Activated T-cell treated with anti-CD3 and anti-CD28 coated beads, Interleukin-2, amount 50 U/mL, for 24 hours (primary cell): Measurements from ENCODE around the gene ARHGAP35.
"Not testable (repeated sequence)": the region's sequence is repeated elsewhere in the genome, so short reads cannot be mapped to it uniquely, and the experiment has no call there.

Source experiments
- DNase-seq: peaks from one replicate; pipeline ENCODE4 v3.0.0-alpha.2; 2020
- H3K27ac Mint-ChIP-seq: 2 replicates; pipeline ENCODE4 v1.8.0; 2020; ENCODE audit warnings: mild to moderate bottlenecking, mixed read lengths
- H3K27me3 Mint-ChIP-seq: 2 replicates; pipeline ENCODE4 v1.8.0; 2020; ENCODE audit warnings: mixed read lengths
- H3K36me3 Mint-ChIP-seq: 2 replicates; pipeline ENCODE4 v1.8.0; 2020; ENCODE audit warnings: low read depth, mixed read lengths
- H3K4me1 Mint-ChIP-seq: 2 replicates; pipeline ENCODE4 v1.8.0; 2020; ENCODE audit warnings: low read depth, mixed read lengths
- H3K4me3 Mint-ChIP-seq: 2 replicates; pipeline ENCODE4 v1.8.0; 2020; ENCODE audit warnings: mild to moderate bottlenecking, moderate library complexity, mixed read lengths
- H3K9me3 Mint-ChIP-seq: 2 replicates; pipeline ENCODE4 v1.8.0; 2020; ENCODE audit warnings: mixed read lengths

Gene ARHGAP35

DNA sequence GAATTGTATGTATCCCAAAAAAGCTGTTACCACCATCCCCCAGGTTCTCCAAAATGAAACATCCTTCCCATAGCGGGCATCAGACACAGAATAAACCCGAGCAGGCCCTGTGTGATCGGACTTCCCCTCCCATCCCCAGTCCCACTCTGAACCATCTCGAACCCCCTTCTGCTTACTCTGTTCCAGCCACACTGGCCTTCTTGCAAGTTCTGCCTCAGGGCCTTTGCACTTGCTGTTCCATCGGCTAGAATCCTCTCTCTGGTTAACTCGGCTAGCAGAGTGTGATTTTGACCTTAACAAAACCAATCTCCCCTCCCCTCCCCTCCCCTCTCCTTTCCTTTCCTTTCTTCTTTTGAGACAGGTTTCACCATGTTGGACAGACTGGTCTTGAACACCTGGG lies 25.8 kb upstream of the ARHGAP35 start:
- H3K27me3 Mint-ChIP-seq, result no peaks in the 10 kb centered on the region
- no peaks in the 10 kb centered on the region for H3K9me3 Mint-ChIP-seq
- no peak for DNase-seq

DNA sequence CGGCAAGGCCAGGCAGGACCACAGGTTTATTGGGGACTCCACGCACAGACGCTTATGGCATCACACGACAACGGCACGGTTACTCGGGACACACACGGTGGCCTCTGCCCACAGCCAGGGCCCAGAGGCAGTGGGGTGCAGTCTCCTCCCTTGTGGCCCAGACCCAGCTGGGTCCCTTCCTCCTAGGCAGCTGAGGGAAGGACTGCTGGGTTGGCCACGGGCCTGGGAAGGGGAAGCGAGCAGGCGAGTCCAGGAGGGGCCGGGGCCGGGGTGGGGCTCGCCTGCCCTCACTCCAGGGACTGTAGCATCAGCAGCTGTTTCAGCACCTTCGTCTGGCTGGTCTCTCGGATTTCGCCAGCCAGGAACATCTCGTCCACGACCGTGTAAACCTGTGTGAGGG lies 22.6 kb upstream of the ARHGAP35 start:
- peaks cover 59% of the 10 kb centered on the region for H3K36me3 Mint-ChIP-seq
- H3K9me3 Mint-ChIP-seq, result no peaks in the 10 kb centered on the region
- H3K4me3 Mint-ChIP-seq, result no peak overlapping the region
- no peaks in the 10 kb centered on the region for H3K27me3 Mint-ChIP-seq
- H3K4me1 Mint-ChIP-seq, result peaks cover 3% of the 10 kb centered on the region
- no peak for DNase-seq
- H3K27ac Mint-ChIP-seq, result no peak overlapping the region

More for the DNA sequence above, 25.8 kb upstream of the ARHGAP35 start:
- H3K36me3 Mint-ChIP-seq, result peaks cover 30% of the 10 kb centered on the region
- H3K4me1 Mint-ChIP-seq, result no peaks in the 10 kb centered on the region
- no peak overlapping the region for H3K27ac Mint-ChIP-seq
- H3K4me3 Mint-ChIP-seq, result no peak overlapping the region

DNA sequence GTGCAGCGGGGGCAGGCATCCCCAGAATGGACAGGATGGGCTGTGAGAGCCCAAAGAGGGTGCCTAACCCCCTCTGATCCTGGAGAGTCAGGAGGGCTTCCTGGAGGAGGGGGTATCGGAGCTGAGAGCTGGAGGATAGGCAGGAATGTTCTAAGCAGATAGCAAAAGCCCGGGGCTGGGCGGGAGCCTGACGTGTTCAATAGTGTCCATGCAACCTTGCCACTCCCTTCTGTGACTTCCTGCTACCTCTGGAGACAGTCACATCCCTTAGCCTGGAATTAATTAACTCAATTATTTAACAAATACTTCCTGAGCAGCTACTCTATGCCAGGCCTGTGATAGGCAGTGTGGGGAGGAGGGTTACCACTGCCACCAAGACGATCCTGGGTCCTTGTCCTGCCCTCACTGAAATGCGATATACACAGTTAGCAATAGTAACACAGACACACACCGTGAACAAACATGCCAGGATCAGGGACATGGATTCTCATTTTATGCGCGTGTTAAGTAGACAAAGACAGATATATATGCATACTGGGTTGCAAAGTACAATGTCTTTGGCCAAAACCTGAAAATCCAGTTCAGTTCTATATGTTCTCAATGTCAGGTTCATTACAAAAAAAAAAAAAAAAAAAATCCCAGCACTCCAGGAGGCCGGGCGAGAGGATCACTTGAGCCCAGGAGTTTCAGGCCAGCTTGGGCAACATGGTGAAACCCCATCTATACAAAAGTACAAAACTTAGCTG lies 20.9 kb upstream of the ARHGAP35 start:
- peaks cover 73% of the 10 kb centered on the region for H3K36me3 Mint-ChIP-seq
- DNase-seq, result no peak
- no peaks in the 10 kb centered on the region for H3K9me3 Mint-ChIP-seq
- H3K4me1 Mint-ChIP-seq, result peaks cover 3% of the 10 kb centered on the region
- no peak overlapping the region for H3K27ac Mint-ChIP-seq
- no peaks in the 10 kb centered on the region for H3K27me3 Mint-ChIP-seq
- no peak overlapping the region for H3K4me3 Mint-ChIP-seq

DNA sequence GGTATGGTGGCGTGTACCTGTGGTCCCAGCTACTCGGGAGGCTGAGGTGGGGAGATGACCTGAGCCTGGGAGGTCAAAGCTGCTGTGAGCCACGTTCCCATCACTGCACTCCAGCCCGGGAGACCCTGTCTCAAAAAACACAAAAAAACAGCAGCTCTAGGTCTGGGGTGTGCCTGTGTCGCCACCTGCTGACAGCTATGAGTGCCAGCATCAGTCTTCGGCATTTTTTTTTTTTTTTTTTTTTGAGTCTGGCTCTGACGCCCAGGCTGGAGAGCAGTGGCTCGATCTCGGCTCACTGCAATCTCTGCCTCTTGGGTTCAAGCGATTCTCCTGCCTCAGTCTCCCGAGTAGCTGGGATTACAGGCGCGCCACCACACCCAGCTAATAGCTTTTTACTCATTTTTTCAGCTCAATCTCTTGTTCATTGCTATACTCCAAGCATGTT lies 20.3 kb upstream of the ARHGAP35 start:
- peak; percentile 65 for DNase-seq
- Mint-ChIP-seq H3K36me3 (peaks cover 75% of the 10 kb centered on the region), H3K9me3 (no peaks in the 10 kb centered on the region), H3K4me3 (no peak overlapping the region), H3K4me1 (peaks cover 3% of the 10 kb centered on the region), H3K27ac (peak overlapping the region; percentile 40), H3K27me3 (no peaks in the 10 kb centered on the region)

DNA sequence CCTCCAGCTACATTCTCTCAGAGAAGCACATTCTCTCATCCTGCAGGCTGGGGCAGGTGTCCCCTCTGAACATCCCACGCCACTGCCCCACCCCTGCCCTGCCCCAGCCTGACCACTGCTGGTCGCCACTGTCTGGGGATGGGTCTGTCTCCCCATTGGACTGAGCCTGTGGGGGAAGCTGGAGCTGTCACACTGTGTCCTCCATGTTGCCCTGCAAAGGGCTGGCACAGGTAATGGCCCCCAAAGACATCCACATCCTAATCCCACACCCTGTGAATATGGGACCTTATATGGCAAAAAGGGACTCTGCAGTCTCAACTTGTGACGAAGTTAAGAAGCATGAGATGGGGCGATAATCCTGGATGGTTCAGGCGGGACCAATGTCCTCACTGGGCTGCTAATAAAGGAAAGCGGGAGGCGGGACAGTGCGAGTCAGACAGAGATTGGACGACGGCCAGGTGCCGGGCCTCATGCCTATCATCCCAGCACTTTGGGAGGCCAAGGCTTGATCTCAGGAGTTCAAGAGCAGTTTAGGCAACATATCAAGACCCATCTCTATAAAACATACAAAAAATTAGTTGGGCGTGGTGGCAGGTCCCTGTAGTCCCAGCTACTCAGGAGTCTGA lies 19.2 kb upstream of the ARHGAP35 start:
- Mint-ChIP-seq H3K4me3 (no peak overlapping the region), H3K36me3 (peaks cover 76% of the 10 kb centered on the region), H3K27ac (no peak overlapping the region), H3K9me3 (no peaks in the 10 kb centered on the region), H3K27me3 (no peaks in the 10 kb centered on the region), H3K4me1 (peaks cover 4% of the 10 kb centered on the region)
- DNase-seq, result no peak

DNA sequence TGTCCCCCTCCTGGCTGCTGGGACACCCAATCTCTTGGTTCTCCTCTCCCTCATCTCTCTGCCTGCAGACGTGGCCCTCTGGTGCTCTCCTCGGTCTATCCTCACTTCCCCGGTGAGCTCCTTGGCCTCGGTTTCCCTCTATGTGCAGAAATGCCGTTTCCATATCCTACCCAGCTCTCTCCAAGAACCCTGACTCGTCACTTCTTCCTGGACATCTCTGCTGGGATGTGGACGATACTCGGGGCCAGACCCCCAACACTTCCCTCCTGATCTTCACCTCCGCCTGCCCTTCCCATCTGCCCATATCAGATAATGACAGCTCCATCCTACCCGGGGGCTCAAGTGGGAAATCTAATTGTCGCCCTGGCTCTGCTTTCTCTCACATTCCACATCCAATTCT lies 18.0 kb upstream of the ARHGAP35 start:
- Mint-ChIP-seq H3K4me1 (peaks cover 9% of the 10 kb centered on the region), H3K27ac (no peak overlapping the region), H3K27me3 (no peaks in the 10 kb centered on the region), H3K4me3 (no peak overlapping the region), H3K9me3 (no peaks in the 10 kb centered on the region), H3K36me3 (peaks cover 72% of the 10 kb centered on the region)
- no peak for DNase-seq

DNA sequence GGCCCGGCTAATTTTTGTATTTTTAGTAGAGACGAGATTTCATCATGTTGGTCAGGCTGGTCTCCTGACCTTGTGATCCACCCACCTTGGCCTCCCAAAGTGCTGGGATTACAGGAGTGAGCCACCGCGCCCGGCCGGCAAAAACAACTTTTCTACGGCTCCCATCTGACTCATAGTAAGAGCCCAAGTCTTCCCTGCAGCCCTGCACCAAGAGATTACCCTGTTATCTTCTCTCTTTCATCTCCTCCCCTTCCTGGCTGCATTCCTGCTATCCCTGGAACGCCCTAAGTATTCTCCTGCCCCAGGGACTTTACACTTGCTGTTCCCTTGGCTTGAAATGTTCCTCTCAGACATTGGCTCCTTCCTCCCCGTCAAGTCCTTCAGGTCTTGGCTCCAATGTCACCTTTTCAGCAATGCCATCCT lies 16.7 kb upstream of the ARHGAP35 start:
- Mint-ChIP-seq H3K4me3 (no peak overlapping the region), H3K36me3 (peaks cover 64% of the 10 kb centered on the region), H3K27ac (no peak overlapping the region), H3K27me3 (no peaks in the 10 kb centered on the region), H3K4me1 (peaks cover 11% of the 10 kb centered on the region), H3K9me3 (no peaks in the 10 kb centered on the region)
- DNase-seq, result no peak

DNA sequence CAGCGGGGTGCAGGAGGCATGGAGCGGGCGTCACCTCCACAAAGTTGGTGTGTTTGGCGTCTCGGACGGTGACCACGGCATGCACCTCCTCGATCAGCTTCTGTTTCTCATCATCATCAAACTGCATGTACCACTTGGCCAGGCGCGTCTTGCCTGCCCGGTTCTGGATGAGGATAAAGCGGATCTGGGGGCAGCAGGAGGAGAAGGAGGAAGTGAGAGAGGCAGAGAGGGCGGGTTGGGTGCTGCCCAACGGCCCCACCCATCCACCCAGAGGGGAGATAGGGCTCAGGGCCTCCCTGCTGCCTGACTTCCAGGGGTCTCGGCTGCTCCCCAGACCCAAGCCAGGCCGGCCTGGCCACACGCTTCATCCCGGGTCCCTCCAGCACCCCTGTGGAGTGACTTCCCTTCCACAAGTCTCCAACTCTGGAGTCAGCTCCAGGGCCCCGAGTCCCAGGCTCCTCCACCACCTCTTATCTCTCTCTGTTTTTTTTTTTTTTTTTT lies 14.8 kb upstream of the ARHGAP35 start:
- Mint-ChIP-seq H3K4me3 (no peak overlapping the region), H3K9me3 (no peaks in the 10 kb centered on the region), H3K36me3 (peaks cover 58% of the 10 kb centered on the region), H3K27me3 (no peaks in the 10 kb centered on the region), H3K27ac (no peak overlapping the region), H3K4me1 (peaks cover 22% of the 10 kb centered on the region)
- DNase-seq, result no peak

DNA sequence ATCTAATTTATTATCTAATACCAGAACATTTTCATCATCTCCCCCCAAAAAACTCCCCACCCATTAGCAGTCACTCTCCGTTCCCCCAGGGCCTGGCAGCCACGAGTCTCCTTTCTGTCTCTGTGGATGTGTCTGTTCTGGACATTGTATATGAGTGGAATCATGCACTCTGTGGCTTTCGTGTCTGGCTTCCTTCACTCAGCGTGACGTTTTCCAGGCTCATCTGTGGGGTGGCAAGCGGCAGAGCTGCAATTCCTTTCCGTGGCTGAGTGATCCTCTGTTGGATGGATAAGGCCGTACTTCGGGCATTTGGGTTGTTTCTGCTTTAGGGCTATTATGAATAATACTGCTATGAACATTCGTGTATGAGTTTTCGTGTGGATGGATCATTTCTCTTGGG lies 13.3 kb upstream of the ARHGAP35 start:
- Mint-ChIP-seq H3K4me3 (no peak overlapping the region), H3K9me3 (no peaks in the 10 kb centered on the region), H3K27ac (no peak overlapping the region), H3K27me3 (no peaks in the 10 kb centered on the region), H3K4me1 (peaks cover 22% of the 10 kb centered on the region), H3K36me3 (peaks cover 43% of the 10 kb centered on the region)
- DNase-seq, result no peak

DNA sequence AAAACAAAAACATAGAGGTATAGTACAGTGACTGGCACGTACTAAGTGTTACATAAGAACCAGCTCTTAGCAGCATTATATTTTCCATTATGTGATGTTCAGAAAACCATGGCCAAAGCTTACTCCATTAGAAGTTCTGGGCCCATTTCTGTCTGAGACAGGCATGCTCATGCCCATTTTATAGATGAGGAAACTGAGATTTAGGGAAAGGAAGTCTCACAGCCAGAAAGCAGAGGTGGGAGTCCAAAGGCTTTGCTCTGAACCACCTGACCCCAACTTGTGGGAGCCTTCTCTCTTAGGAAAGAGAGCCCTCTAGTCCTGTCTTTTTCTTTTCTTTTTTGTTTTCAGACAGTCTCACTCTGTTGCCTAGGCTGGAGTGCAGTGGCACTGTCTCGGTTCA lies 12.4 kb upstream of the ARHGAP35 start:
- H3K27ac Mint-ChIP-seq, result no peak overlapping the region
- peaks cover 34% of the 10 kb centered on the region for H3K36me3 Mint-ChIP-seq
- no peak overlapping the region for H3K4me3 Mint-ChIP-seq
- no peak for DNase-seq
- no peaks in the 10 kb centered on the region for H3K9me3 Mint-ChIP-seq
- H3K4me1 Mint-ChIP-seq, result peaks cover 22% of the 10 kb centered on the region
- no peaks in the 10 kb centered on the region for H3K27me3 Mint-ChIP-seq

DNA sequence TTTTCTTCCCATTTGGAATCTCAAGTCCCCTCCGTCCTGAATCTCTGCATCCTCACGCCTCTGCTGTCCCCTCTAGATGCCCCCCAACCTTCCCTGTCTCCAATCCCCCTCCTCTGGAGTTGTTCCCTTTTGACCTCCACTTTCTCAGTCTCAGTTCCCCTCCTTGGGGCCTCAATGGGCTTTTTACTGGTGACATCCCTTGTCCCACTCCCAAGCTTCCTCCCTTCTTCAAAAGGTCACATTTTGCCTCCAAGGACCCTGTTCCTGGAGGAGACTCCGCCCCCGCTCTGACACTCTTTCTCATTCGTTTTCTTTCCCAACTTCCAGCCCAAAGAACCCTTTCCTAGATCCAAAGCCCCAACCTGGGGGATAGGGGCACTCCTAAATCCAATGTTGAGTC lies 11.2 kb upstream of the ARHGAP35 start:
- DNase-seq, result no peak
- H3K9me3 Mint-ChIP-seq, result no peaks in the 10 kb centered on the region
- H3K27me3 Mint-ChIP-seq, result no peaks in the 10 kb centered on the region
- peaks cover 26% of the 10 kb centered on the region for H3K36me3 Mint-ChIP-seq
- peak overlapping the region; percentile 90 for H3K27ac Mint-ChIP-seq
- peaks cover 24% of the 10 kb centered on the region for H3K4me1 Mint-ChIP-seq
- peak overlapping the region; percentile 91 for H3K4me3 Mint-ChIP-seq

DNA sequence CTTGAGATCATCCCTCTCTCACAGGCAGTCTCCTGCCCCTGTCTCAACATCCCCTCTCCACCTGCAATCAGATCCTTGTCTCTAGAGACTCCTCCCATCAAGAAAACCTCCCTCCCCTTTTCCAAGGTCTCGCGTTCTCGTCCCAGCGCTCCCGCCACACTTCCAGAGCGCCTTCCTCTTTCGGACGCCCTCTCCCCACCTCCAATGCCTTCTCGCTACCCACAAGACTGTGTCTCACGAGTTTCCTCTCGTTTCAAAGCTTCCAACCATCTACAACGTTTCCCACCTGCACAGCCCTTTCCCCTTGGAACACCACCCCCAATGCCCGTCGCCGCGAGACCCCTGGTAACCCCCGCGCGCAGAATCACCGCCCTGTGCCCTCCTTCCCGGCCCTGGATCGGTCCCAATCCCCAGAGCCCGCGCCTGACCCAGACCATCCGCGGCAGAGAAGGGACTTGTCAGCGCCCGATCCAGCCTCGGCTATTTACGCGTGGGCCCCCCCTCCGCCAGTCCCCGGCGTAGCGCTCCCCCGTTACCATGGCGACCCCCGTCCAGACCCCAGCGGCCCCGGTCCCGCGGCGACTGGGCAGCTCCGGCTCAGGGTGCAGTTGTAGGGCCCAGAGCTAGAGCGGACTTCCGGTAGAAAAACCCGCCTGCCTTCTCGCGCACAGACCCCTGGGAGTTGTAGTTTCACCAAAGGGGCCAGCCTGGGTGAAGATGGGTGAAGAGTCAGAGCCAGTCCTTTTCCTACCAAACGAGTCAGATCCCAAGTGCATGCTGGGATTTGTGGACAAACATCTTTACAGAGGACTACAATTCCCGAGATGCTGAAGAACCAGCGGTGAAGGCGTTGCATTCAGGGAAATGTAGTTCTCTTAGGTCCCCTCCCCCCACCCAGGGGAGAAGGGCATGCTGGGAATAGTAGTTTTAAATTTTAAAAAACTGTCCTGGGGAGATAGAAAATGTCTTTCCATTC lies 10.3 kb upstream of the ARHGAP35 start, which contains the start of gene AP2S1:
Gene AP2S1, minus strand, starts transcription at position 619 of the 976 bp plus-strand sequence. Its CDS starts 80 bp downstream, at position 539.
- peak within 1 kb of the TSS; percentile 90 for H3K27ac Mint-ChIP-seq
- H3K9me3 Mint-ChIP-seq, result no peaks in the 10 kb centered on the region
- no peaks in the 10 kb centered on the region for H3K27me3 Mint-ChIP-seq
- peaks cover 20% of the 10 kb centered on the region for H3K36me3 Mint-ChIP-seq
- peak; percentile 92 for DNase-seq
- peak within 1 kb of the TSS; percentile 91 for H3K4me3 Mint-ChIP-seq
- H3K4me1 Mint-ChIP-seq, result peaks cover 26% of the 10 kb centered on the region

DNA sequence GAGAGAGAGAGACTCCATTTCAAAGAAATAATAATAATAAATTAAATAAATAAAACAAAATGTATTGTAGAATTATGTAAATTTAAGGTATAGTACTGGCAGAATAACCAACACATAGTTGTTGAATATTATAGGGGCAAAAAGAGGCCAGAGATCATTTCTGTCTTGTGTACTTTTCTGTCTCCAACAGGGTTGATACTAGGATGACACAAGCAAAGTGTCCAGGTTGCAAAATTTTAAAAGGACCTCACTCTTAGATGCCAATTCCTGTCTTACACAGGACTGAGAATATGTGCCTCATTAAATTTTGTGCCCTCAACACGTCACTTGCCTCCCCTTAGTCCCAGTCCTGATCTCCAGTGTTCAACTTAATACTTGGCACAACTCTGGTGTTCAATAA lies 8.0 kb upstream of the ARHGAP35 start:
- Mint-ChIP-seq H3K9me3 (no peaks in the 10 kb centered on the region), H3K27me3 (no peaks in the 10 kb centered on the region), H3K4me3 (no peak overlapping the region), H3K4me1 (peaks cover 36% of the 10 kb centered on the region), H3K36me3 (peaks cover 10% of the 10 kb centered on the region), H3K27ac (no peak overlapping the region)
- DNase-seq, result no peak

DNA sequence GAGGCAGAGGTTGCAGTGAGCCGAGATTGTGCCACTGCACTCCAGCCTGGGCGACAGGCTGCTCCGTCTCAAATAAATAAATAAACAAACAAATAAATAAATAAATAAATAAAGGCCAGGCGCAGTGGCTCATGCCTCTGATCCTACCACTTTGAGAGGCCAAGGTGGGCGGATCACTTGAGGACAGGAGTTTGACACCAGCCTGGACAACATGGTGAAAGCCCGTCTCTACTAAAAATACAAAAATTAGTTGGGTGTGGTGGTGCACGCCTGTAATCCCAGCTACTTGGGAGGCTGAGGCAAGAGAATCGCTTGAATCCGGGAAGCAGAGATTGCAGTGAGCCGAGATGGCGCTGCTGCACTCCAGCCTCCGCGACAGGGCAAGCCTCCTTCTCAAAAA lies 6.1 kb upstream of the ARHGAP35 start:
- H3K9me3 Mint-ChIP-seq, H3K4me3 Mint-ChIP-seq, H3K27me3 Mint-ChIP-seq, DNase-seq, H3K27ac Mint-ChIP-seq: not testable (repeated sequence)
- peaks cover 12% of the 10 kb centered on the region for H3K36me3 Mint-ChIP-seq
- peaks cover 35% of the 10 kb centered on the region for H3K4me1 Mint-ChIP-seq
